ENCODE results near the gene ROBO1.

ROBO1 gene

DNA sequence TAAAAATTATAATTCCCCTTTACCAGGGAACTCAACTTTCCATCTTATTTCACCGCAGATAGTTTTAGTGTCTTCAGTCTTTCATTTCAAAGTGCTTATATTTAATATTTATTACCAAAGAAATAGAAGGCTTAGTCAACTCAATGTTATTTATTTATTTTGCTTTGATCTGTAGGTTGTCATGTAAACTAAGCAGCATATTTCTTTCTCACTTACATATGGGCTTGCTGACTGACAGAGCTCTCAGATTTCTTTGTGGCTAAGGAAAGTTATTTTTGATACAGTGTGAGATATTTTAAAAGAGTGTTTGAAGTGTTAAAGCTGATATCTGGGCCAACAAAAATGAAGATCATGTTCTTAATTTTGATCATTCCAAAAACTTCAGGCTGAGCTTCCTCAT lies 331.4 kb downstream of the ROBO1 start:
- no peak for DNase-seq

DNA sequence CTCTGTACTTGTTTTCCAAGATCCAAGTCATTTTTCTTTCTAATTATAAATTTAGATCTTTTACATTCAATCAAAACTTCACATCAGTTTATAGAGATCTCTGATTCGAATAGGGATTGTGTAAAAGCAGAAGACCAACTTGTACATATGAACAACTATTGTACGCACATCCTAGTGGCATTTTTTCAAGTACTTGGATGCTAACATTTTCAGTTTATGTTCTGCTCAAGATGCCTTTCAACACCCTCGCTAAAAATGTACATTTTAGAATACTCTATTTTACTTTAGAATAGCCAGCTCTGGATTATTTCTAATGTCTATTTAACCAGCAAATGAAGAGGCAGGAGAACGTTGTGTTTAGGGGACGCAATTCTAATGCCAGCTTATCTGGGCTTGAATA lies 340.7 kb downstream of the ROBO1 start:
- no peak for DNase-seq

DNA sequence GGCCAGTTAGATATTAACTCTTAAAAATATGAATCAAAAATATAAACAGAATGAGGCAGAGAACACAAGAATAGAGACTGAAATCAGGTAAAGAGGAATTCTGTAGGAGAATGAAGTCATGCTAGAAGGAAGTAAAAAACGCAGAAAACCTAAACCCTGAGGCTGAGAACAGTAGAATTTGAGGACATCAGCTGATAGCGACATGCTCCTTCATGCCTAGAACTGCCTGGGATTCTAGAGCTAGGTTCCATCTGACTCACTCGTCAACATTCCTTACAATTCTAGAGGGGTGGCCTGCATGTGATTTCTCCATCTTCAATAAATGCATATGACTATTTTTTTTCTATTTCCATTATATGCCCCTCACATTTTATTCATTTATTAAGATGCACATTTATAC lies 343.0 kb downstream of the ROBO1 start:
- no peak for DNase-seq

DNA sequence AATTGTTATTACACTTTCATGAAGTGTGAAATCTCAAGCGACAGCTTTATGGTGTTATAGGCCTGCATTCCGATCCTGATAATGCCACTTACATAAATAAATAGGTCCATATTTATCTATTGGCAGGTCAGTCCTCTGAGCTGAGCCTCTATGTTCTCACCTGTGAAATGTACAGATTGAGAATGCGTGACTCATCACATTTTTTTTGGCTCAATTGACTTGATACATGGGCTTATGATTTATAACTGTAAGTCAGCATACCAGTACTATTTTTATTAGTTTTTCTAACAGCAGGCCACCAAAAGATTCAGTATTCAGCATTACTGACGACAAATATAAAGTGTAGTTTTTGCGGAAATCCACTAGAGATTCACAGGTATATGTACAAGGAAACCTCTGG lies 344.4 kb downstream of the ROBO1 start:
- no peak for DNase-seq

DNA sequence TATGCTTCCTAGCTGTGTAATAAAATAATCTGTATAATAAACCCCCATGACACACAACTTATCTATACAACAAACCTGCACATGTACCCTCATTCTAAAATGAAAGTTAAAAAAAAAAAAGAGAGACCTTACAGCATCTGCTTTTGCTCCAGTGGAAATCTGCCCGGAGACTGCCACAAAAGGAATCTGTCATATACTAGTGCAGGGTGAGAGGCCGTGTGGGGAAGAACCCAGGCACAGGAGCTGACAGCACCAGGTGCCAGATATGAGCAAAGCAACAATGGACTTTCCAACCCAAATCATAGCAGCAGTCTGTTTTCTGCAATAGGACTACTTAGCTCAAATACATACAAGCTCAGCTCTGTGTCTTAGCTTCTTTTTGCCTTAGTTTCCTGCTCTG lies 346.5 kb downstream of the ROBO1 start:
- DNase-seq = no peak

DNA sequence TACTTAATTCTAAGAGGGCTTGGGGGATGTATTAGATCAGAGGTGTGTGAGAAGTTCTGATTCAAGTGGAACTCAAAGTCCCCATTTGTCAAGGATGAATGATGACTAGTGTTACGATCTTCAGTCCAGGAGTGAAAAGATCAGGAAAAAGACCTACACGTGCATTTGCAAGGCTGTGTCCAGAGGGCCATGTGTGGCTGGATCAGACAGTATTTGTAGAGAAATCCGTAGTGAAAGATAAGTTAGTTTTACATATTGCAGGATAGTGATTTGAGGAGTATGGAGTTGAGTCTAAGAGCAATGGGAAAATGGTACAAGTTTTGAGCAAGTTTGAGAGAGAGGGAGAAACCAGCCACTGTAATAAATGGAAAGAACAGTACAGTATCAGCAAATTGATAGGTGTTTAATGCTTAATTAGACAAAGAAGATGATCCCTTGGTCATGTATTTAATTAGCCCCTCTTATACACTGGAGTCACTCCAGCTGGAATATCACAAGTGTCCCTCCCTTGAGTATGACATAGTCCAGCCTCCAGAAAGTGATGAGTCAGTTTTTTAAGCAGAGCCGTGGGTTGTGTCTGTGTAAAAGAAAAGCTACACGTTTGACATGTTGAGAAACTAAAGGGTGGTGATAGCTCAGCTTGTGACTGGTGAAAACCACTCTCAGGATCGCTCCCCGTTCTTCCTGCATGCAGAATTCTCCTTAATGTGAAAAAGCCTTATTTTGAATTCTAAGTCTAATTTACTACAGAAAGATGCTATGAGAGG lies 348.8 kb downstream of the ROBO1 start:
- DNase-seq = no peak

DNA sequence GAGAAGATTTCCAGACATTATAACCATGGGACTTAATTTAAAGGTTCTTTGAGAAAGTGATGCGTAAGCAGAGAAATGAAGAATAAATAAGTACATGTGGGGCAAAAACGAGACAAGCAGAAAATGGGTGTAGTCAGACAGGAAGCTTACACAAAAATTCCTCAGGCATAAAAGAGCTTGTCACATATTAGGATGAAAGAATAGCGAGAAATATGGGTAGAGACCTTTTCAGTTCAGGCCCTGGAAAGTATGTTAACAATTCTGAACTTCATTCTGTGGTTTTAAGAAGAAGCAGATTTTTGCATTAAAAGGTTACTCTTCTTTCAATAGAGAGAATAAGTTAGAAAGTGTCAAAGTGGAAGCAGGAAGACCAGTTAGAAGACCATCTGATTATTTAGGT lies 352.4 kb downstream of the ROBO1 start:
- DNase-seq = no peak

DNA sequence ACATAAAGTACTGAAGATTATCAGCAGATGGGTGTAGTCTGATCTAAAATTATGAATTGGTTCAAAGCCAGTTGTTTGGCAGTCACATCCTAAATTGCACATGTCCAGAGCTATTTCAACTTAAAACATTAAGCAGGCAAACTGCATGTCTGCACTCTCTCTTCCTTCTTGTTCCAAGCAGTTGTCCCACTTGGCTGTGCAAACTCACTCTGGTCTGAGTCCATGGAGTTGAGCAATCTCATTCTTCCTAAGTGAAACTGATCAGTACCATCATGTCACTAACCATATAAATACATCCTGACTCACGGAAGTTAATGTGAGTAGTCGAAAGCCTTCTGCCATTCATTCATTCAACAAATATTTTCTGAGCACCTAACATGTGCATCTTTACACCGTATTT lies 353.0 kb downstream of the ROBO1 start:
- DNase-seq = no peak

DNA sequence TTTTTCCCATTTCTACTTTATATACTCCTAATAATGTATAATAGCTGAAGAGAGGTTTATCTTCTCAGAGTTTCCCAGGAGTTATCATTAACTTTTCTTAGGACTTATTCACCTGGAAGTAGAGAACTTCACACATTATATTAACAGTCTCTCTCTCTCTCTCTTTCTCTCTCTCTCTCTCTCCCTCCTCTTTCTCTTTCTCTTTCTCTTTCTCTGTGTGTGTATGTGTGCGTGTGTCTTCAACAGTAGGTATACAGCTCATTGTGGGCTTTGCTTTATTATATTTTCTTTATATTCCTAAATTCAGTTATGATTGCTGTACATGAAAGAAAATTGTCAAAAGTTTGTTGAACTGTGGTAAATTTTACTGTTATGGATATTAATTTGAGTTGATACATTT lies 353.8 kb downstream of the ROBO1 start:
- no peak for DNase-seq

DNA sequence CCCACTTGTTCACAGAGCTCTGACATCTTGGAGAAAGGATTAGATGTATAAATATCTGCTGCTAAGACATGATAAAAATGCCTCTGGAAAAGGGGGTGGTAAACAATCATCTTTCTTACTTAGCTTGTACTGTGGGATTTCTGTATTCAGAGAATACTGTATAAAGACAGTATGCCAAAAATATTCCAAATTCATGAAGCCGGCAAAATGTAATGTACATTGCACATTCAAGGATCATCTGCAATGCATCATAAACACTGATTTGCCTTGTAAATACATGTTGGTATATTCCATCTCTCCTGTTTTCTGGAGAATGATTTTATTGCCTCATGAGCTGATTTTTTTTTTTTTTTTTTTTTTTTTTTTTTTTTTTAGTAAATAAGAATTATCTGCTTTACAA lies 355.3 kb downstream of the ROBO1 start:
- DNase-seq = no peak

DNA sequence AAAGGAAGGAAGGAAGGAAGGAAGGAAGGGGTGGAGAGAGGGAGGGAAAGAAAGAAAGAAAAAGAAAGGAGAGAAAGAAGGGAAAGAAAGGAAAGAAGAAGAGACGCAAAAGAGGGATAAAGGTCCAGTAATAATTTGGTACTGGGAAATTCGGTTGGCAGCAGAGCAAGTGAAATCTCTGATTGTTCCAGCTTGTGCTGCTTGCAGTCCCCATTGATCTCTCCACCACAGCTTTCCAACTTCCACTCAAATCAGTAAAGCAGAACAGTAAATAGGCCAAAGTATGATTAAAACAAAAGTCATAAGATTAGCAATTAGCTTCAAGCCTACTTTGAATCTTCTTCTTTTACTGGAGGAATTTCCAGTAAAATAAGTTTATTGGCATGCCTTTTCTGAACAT lies 357.2 kb downstream of the ROBO1 start:
- DNase-seq = no peak

DNA sequence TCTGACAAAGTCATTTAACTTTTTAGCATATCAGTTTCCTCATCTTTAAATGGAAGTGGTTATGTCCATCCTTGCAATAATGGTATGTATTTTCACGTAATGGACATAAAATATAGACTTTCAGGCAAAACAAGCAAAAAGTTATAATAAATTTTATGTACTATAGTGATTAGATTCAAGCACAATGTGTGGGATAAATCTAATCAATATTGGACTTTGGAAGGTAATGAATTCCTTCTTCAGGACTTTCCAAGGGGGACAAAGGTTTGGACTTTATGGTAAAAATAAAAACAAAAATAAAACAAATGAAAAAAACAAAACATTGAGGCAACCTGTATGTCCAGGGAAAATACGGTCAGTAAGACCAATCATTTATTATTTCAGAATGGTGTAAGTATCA lies 357.7 kb downstream of the ROBO1 start:
- no peak for DNase-seq

DNA sequence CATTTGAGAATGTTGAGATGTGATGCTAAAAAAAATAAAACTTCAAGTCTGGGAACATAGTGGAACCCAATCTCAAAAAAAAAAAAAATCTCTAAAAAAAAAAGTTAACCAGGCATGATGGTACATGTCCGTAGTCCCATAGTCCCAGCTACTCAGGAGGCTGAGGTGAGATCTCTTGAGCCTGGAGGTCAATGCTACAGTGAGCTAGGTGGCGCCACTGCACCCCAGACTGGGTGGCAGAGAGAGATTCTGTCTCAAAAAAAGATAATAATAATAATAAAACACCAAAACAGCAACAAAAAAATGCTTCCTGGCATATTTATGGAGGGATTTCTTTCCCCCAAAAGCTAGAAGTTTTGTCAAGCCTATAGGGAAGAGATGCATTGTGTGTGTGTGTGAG lies 361.6 kb downstream of the ROBO1 start:
- no peak for DNase-seq

DNA sequence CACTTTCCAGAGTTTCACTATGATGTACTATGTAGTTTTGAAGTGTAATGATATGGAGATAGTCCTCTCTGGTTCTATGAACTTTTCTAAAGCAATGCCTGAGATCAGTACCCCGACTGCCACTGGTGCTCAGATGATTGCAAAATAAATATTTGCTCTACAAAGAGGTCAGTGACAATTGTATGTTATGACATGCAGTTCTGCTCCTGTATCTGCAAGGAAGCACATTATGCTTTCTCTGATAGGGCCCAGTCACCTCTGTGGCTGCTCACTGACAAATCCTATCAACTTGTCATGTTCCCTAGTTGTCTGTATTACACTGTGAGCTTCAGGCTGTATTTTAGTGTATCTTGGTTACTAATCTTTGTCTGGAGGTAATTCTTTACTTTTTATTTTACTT lies 362.6 kb downstream of the ROBO1 start:
- DNase-seq = no peak

DNA sequence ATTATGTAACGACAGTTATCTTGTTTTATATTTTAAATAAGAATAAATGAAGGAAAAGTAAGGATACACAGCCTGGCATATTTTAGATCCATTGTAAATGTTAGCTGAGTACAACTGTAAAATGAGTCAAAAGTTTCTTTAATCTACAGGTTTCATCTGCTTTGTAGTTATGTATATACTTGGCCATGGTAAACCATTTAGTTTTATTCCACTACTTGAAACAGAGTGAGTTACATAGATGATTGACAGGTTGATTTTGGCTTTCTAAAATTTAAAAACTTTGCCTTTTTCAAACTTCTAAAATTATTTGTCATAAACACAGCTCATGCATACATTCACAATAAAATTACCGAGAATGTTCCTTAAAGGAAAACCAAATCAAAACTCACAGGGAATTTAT lies 371.2 kb downstream of the ROBO1 start:
- DNase-seq = no peak

DNA sequence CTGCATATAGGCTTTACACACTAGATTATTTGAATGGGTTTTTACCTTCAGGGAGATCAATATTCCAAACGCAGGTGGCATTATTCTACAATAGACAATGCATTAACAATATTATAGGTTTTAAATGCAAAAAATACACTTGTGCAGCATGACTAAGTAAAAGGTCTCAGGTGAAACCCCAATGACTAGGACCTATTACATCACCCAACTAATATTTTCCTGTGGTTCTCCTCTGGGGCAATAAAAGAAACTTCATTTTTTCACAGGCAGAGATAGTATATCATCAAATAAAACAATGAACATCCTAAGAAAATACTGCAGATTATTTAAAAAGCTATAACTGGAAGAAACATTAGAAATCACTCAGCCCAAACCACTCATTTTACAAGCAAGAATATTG lies 375.3 kb downstream of the ROBO1 start:
- DNase-seq = no peak

DNA sequence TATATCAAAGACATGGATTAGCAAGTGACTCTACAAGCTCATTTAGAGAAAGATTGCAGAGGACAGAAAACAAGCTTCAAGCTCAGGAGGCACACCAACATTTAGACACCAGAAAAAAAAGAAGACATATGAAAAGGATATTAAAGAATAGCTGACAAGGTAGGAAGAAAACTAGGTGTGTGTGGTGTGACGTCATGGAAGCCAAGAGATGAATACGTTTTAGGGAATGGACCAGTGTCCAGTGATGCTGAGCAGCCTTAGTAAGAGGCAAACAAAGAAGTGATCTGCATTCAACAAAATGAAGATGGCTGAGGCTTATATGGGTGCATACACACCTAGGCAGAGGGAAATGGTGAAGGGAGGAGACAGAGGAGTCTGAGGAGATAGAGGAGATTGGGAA lies 377.4 kb downstream of the ROBO1 start:
- no peak for DNase-seq

DNA sequence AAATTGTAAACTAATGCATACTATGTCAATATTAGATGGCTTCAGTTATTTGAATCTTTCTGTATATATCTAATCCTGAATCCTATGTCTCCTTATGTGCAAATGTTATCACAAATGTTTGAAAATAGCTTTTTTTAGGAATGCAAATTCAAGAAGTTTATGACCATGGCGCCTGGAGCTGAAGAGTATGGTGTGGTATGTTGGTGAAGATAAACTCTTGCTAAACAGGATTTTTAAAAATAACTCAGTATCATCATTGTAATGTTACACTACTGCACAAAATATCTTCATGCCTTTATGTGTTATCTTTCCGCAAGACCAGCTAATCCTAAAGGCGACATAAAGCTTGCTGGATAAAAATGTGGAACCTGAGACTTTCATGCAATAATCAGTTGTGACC lies 382.6 kb downstream of the ROBO1 start:
- DNase-seq = no peak

DNA sequence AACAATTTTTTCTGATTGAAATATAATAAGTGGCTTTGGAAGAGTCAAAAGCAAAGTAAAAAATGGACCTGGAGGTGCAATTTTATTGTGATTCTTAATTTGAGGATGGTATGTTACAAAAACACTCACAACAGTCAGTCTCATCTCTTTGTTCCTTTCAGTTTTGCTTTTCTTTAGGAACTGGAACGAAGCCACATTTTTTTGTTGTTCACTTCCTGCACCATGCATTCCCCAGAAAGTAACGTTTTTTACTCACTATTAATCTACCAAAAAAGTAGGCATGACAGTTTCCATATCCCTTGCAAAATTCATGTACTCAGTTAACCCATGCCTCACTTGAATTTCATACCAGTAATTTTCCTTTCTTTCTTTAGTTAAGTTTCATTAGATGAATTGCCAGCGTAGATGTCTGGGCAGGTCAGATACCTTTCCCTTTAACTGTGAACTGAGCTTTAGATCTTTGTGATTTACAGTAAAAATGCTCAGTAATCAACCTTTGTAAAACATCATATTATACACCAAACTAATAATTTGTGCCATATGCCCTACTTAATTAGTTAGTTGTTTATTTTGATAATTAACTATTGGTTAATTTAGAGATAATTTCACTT lies 384.3 kb downstream of the ROBO1 start:
- no peak for DNase-seq

DNA sequence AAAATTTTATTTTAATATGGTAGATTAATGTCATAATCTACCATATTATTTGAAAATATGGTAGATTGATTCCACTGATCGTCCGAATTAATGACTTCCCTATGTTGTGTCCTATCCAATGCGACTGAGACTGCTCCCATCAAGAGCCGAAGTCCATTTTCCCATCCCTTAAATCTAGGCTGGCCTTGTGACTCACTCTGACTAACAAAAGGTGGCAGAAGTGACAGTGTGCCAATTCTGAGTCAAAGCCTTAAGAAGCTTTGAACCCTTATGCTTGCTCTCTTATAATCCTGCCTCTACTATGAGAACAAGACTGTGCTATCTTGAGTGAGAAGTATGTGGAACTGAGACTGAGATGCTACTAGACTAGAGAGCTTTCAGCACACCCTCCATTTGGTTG lies 387.2 kb downstream of the ROBO1 start:
- DNase-seq = no peak

DNA sequence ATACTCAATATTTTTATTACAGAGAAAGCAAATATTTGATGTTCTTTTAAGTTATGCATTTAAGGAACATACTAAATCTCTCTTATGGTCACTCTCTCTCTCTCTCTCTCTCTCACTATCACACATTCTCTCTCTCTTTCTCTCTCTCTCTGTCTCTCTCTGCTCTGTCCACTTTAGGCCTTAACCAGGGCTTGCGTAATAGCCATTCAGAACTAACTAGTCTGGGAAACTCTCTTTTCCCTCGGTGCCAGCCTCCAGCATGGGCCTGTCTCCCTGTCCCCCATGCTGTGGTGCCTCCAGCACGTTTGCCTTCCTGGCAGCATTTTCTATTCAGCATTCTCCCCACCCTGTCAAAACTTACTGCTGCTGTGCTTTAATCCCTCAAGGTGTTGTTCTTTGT lies 389.7 kb downstream of the ROBO1 start:
- no peak for DNase-seq

DNA sequence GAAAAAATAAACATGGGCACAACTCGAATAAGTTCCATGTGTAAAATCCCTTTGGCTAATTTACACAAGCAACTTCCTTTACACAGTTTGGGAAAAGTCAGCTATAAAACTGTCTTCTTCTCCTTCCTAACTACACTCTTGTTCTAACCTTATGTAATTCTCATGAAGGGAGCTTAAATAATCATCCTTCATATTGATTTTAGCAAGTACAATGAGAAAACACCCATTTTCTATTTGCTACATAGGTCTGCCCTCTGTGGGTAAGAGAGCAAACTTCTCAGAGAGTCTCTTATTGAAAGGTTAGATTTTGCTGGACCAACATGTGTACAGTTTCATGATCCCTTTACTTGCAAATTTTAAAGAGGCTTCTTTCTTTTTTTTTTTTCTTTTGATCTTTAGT lies 398.5 kb downstream of the ROBO1 start:
- DNase-seq = no peak

DNA sequence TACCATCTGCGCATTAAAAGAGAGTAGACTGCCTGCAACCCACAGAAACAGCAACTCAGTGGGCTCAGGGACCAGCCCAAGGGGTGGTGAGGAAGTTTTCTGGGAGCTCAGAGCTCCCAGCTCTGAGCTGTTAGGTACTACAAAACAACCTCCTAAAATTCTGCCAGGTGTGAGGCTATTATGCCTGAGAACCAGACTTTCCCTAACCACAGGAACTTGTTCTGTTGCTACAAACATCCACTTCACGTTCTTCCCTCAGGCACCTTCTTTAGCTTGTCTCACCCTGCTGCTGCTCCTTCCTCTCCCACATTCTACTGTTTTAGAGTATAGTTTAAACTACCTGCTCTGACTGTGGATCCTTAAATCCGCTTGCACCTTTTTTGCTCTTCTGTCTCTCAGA lies 399.4 kb downstream of the ROBO1 start:
- no peak for DNase-seq

DNA sequence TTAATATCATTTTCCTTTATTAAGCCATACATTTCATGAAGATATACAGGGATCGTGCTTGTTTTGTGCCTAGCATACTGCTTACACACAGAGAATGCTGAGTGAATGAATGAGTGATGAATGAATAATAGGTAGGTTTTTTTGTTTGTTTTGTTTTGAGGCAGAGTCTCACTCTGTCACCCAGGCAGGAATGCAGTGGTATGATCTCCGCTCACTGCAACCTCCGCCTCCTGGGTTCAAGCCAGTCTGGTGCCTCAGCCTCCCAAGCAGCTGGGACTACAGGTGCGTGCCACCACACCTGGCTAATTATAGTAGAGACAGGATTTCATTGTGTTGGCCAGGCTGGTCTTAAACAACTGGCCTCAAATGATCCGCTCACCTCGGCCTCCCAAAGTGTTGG lies 400.0 kb downstream of the ROBO1 start:
- no peak for DNase-seq

DNA sequence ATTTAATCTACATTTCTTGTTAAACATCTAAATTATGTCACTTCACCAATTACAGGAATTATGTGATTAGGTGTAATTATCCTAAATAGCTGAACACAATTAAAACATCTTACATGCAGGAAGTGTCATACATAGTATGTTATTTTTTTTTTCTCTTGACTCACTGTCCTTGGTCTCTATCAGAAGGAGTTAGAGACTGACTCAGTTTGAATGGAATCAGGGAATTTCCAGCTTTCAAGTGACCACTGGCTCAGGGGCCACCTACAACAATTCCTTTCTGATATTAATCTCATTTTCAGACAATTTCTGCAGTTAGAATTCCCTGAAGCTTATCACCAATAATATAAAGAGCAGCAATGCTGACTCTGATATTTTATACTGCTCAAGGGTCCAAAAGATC lies 400.7 kb downstream of the ROBO1 start:
- DNase-seq = peak in 1 of 2 experiments; percentile 11

All from SW 1271 (cell line).